HAP-1 (cell line): ENCODE measurements around the gene TPK1.
"Not testable (repeated sequence)": the region's sequence is repeated elsewhere in the genome, so short reads cannot be mapped to it uniquely, and the experiment has no call there.

Experiments used
- DNase-seq, 2 experiments: peaks; one replicate each; pipeline ENCODE4 v3.0.0-alpha.2; 2016 to 2020; ENCODE audit warnings: low spot score in 2 of 2
- H3K27me3 ChIP-seq: fragments of 250-450 bp; sonication (Bioruptor Pico); 2 replicates; pipeline ENCODE4 v1.5.1; 2020; ENCODE audit warnings: low read depth, mild to moderate bottlenecking, moderate library complexity
- H3K36me3 ChIP-seq: fragments of 250-450 bp; sonication (Bioruptor Pico); replicated peaks from 2 replicates; pipeline ENCODE4 v1.5.1; 2020; ENCODE audit warnings: mild to moderate bottlenecking
- H3K4me1 ChIP-seq: fragments of 250-450 bp; sonication (Bioruptor Pico); 2 replicates; pipeline ENCODE4 v1.5.1; 2020; ENCODE audit warnings: mild to moderate bottlenecking
- H3K4me3 ChIP-seq: fragments of 250-450 bp; sonication (Bioruptor Pico); 2 replicates; pipeline ENCODE4 v1.5.1; 2020; ENCODE audit warnings: mild to moderate bottlenecking, moderate library complexity
- H3K9me3 ChIP-seq: fragments of 250-450 bp; sonication (Bioruptor Pico); 2 replicates; pipeline ENCODE4 v1.5.1; 2020; ENCODE audit warnings: mild to moderate bottlenecking, moderate library complexity
- in situ Hi-C: fragments of 300-500 bp; cut with MboI; formaldehyde crosslinking; loops from 3 replicates; pipeline ENCODE4 v1.14.3; 2020; ENCODE audit warnings: low sequenced_read_pairs, inconsistent platforms, mixed read lengths

TPK1 gene

GRCh38 chr7:144738146-144738545 lies 97.7 kb downstream of the TPK1 start:
- Histone ChIP-seq H3K4me3 (no peak overlapping the region), H3K9me3 (no peaks in the 10 kb centered on the region), H3K4me1 (no peaks in the 10 kb centered on the region), H3K36me3 (no peaks in the 10 kb centered on the region), H3K27me3 (no peaks in the 10 kb centered on the region)
- in situ Hi-C loops = no loop called here
- no peak for DNase-seq

GRCh38 chr7:144736880-144737493 lies 98.9 kb downstream of the TPK1 start:
- DNase-seq = no peak
- no peaks in the 10 kb centered on the region for H3K27me3 ChIP-seq
- no peak overlapping the region for H3K4me3 ChIP-seq
- in situ Hi-C loops = no loop called here
- H3K9me3 ChIP-seq = no peaks in the 10 kb centered on the region
- H3K36me3 ChIP-seq = no peaks in the 10 kb centered on the region
- no peaks in the 10 kb centered on the region for H3K4me1 ChIP-seq

- DNase-seq = no peak
- in situ Hi-C loops = no loop called here
Observed at GRCh38 chr7:144735505-144736276, 100.2 kb downstream of the TPK1 start.

GRCh38 chr7:144731661-144732351 lies 104.0 kb downstream of the TPK1 start:
- H3K27me3 ChIP-seq = no peaks in the 10 kb centered on the region
- in situ Hi-C loops = no loop called here
- H3K36me3 ChIP-seq = no peaks in the 10 kb centered on the region
- no peak for DNase-seq
- no peak overlapping the region for H3K4me3 ChIP-seq
- no peaks in the 10 kb centered on the region for H3K9me3 ChIP-seq
- no peaks in the 10 kb centered on the region for H3K4me1 ChIP-seq

More at GRCh38 chr7:144735505-144736276, 100.2 kb downstream of the TPK1 start:
- Histone ChIP-seq H3K27me3 (no peaks in the 10 kb centered on the region), H3K4me1 (no peaks in the 10 kb centered on the region), H3K36me3 (no peaks in the 10 kb centered on the region), H3K9me3 (no peaks in the 10 kb centered on the region), H3K4me3 (no peak overlapping the region)

- in situ Hi-C loops = no loop called here
Observed at GRCh38 chr7:144730224-144730623, 105.6 kb downstream of the TPK1 start.

GRCh38 chr7:144729226-144729625 lies 106.6 kb downstream of the TPK1 start:
- no peak for DNase-seq
- no peaks in the 10 kb centered on the region for H3K27me3 ChIP-seq
- in situ Hi-C loops = no loop called here
- H3K9me3 ChIP-seq = no peaks in the 10 kb centered on the region
- H3K36me3 ChIP-seq = no peaks in the 10 kb centered on the region
- H3K4me3 ChIP-seq = no peak overlapping the region
- H3K4me1 ChIP-seq = no peaks in the 10 kb centered on the region

More at GRCh38 chr7:144730224-144730623, 105.6 kb downstream of the TPK1 start:
- H3K4me3 ChIP-seq = no peak overlapping the region
- DNase-seq = no peak
- no peaks in the 10 kb centered on the region for H3K4me1 ChIP-seq
- no peaks in the 10 kb centered on the region for H3K36me3 ChIP-seq
- no peaks in the 10 kb centered on the region for H3K27me3 ChIP-seq
- no peaks in the 10 kb centered on the region for H3K9me3 ChIP-seq

- no peaks in the 10 kb centered on the region; the same call in 1 of the 2 replicates for H3K4me1 ChIP-seq
- no peak for DNase-seq
- H3K9me3 ChIP-seq = no peaks in the 10 kb centered on the region
- no peaks in the 10 kb centered on the region for H3K36me3 ChIP-seq
- H3K27me3 ChIP-seq = no peaks in the 10 kb centered on the region
- no peak overlapping the region for H3K4me3 ChIP-seq
- in situ Hi-C loops = no loop called here
Observed at GRCh38 chr7:144728551-144728950, 107.3 kb downstream of the TPK1 start.

GRCh38 chr7:144726840-144727239 lies 109.0 kb downstream of the TPK1 start:
- H3K27me3 ChIP-seq, H3K36me3 ChIP-seq, H3K9me3 ChIP-seq, DNase-seq, in situ Hi-C loops, H3K4me3 ChIP-seq, H3K4me1 ChIP-seq: not testable (repeated sequence)

- in situ Hi-C loops = no loop called here
- Histone ChIP-seq H3K27me3 (no peaks in the 10 kb centered on the region), H3K36me3 (no peaks in the 10 kb centered on the region), H3K4me3 (no peak overlapping the region), H3K4me1 (no peaks in the 10 kb centered on the region; the same call in none of the 2 replicates), H3K9me3 (no peaks in the 10 kb centered on the region)
- no peak for DNase-seq
Observed at GRCh38 chr7:144725070-144725469, 110.8 kb downstream of the TPK1 start.

- no peaks in the 10 kb centered on the region; the same call in none of the 2 replicates for H3K4me1 ChIP-seq
- H3K9me3 ChIP-seq = no peaks in the 10 kb centered on the region
- H3K36me3 ChIP-seq = no peaks in the 10 kb centered on the region
- in situ Hi-C loops = no loop called here
- no peak for DNase-seq
- H3K27me3 ChIP-seq = no peaks in the 10 kb centered on the region
- no peak overlapping the region for H3K4me3 ChIP-seq
Observed at GRCh38 chr7:144723301-144723700, 112.6 kb downstream of the TPK1 start.

GRCh38 chr7:144720710-144721109 lies 115.1 kb downstream of the TPK1 start:
- in situ Hi-C loops = no loop called here
- no peaks in the 10 kb centered on the region for H3K27me3 ChIP-seq
- H3K4me1 ChIP-seq = no peaks in the 10 kb centered on the region; the same call in none of the 2 replicates
- no peak overlapping the region for H3K4me3 ChIP-seq
- DNase-seq = no peak
- H3K36me3 ChIP-seq = no peaks in the 10 kb centered on the region
- H3K9me3 ChIP-seq = no peaks in the 10 kb centered on the region

GRCh38 chr7:144720149-144720548 lies 115.7 kb downstream of the TPK1 start:
- H3K9me3 ChIP-seq = no peaks in the 10 kb centered on the region
- no peaks in the 10 kb centered on the region for H3K27me3 ChIP-seq
- H3K4me3 ChIP-seq = no peak overlapping the region
- no peaks in the 10 kb centered on the region for H3K36me3 ChIP-seq
- in situ Hi-C loops = no loop called here
- no peak for DNase-seq
- H3K4me1 ChIP-seq = no peaks in the 10 kb centered on the region; the same call in none of the 2 replicates

GRCh38 chr7:144717720-144718119 lies 118.1 kb downstream of the TPK1 start:
- Histone ChIP-seq H3K4me1 (no peaks in the 10 kb centered on the region; the same call in 1 of the 2 replicates), H3K4me3 (no peak overlapping the region), H3K27me3 (no peaks in the 10 kb centered on the region), H3K36me3 (no peaks in the 10 kb centered on the region), H3K9me3 (no peaks in the 10 kb centered on the region)
- in situ Hi-C loops = no loop called here
- DNase-seq = no peak

GRCh38 chr7:144713850-144714249 lies 122.0 kb downstream of the TPK1 start:
- Histone ChIP-seq H3K27me3 (no peaks in the 10 kb centered on the region), H3K4me1 (peaks cover 27% of the 10 kb centered on the region), H3K36me3 (no peaks in the 10 kb centered on the region), H3K4me3 (no peak overlapping the region), H3K9me3 (no peaks in the 10 kb centered on the region)
- in situ Hi-C loops = no loop called here
- DNase-seq = no peak
